ENCODE measurements around the gene RNU6-9. TPM values are rescaled to one million over a fixed set of nuclear protein-coding genes. Genes with fewer than 3 reads are reported as not detected.

RNU6-9 gene
- total and polyA plus RNA-seq, 2 donors = not detected

DNA sequence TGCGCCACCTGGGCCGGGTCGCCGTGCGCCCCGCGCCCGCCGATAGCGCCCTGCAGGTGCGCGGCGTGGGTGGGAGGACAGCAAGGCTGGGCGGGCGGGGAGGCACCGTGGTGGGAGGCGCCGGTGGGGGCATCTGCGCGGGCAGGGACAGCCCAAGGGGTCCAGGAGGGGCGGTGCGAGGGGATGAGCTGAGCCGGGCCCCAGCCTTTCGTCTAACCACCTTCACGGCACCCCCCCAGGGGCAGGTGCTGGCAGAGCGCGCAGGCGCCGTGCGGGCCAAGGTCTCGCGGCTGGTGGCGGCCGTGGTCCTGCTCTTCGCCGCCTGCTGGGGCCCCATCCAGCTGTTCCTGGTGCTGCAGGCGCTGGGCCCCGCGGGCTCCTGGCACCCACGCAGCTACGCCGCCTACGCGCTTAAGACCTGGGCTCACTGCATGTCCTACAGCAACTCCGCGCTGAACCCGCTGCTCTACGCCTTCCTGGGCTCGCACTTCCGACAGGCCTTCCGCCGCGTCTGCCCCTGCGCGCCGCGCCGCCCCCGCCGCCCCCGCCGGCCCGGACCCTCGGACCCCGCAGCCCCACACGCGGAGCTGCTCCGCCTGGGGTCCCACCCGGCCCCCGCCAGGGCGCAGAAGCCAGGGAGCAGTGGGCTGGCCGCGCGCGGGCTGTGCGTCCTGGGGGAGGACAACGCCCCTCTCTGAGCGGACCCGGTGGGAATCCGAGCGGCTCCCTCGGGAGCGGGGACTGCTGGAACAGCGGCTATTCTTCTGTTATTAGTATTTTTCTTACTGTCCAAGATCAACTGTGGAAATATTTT, 27.0 kb downstream of the RNU6-9 start:
- Histone ChIP-seq H3K36me3 (ENCODE audit: control insufficient read depth in 2 of 2, insufficient read depth in 2 of 2, low read length in 1 of 2) (no peaks in the 10 kb centered on the region), H3K27ac (ENCODE audit: low read depth in 1 of 2, low read length in 1 of 2) (no peak overlapping the region), H3K9me3 (ENCODE audit: control insufficient read depth in 2 of 2, insufficient read depth in 1 of 2, low read length in 1 of 2) (peaks cover 0 to 7% of the 10 kb centered on the region in 2 donors), H3K27me3 (ENCODE audit: control insufficient read depth in 2 of 2, insufficient read depth in 1 of 2, low read length in 1 of 2) (peaks cover 52 to 80% of the 10 kb centered on the region in 2 donors), H3K4me1 (ENCODE audit: control insufficient read depth in 2 of 2, insufficient read depth in 2 of 2, low read length in 2 of 2) (peaks cover 16 to 48% of the 10 kb centered on the region in 2 donors), H3K4me3 (ENCODE audit: low read length in 2 of 2) (peak overlapping the region; percentile 9 to 49)
- peak in 3 of 9 donors; percentile 64 to 76 (median 71) for DNase-seq (ENCODE audit: low read depth in 6 of 9, low spot score in 9 of 9)
- 2% methylated on average over 84 of the region's 84 CpGs for WGBS

DNA sequence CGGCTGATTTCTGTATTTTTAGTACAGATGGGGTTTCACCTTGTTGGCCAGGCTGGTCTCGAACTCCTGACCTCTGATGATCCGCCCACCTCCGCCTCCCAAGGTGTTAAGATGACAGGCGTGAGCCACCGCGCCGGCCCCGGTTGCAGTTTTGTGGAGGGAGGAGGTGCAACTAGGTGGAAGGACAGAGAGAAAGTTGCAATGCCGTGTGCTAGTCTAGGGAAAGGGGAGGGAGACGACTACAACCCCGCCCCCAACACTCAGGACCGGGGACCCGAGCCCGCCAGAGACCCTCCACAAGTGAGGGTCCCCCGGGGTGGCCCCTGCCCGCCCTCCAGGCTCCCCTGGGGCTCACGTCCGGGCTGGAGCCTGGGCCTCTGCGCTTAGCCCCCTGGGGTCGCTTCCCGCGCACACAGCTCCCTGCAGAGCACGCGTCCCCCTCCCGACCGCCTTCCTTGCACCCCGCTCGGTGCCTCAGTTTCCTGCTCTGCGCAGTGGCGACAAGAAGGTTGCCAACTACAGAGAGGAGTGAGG, 31.3 kb downstream of the RNU6-9 start:
- Histone ChIP-seq H3K4me3 (ENCODE audit: low read length in 2 of 2) (peak overlapping the region; percentile 57 to 95), H3K27ac (ENCODE audit: low read depth in 1 of 2, low read length in 1 of 2) (no peak overlapping the region), H3K27me3 (ENCODE audit: control insufficient read depth in 2 of 2, insufficient read depth in 1 of 2, low read length in 1 of 2) (peaks cover 19 to 38% of the 10 kb centered on the region in 2 donors), H3K4me1 (ENCODE audit: control insufficient read depth in 2 of 2, insufficient read depth in 2 of 2, low read length in 2 of 2) (peaks cover 13 to 41% of the 10 kb centered on the region in 2 donors), H3K9me3 (ENCODE audit: control insufficient read depth in 2 of 2, insufficient read depth in 1 of 2, low read length in 1 of 2) (no peaks in the 10 kb centered on the region), H3K36me3 (ENCODE audit: control insufficient read depth in 2 of 2, insufficient read depth in 2 of 2, low read length in 1 of 2) (peaks cover 2 to 8% of the 10 kb centered on the region in 2 donors)
- 17% methylated on average over 31 of the region's 31 CpGs for WGBS
- no peak for DNase-seq (ENCODE audit: low read depth in 6 of 9, low spot score in 9 of 9)

DNA sequence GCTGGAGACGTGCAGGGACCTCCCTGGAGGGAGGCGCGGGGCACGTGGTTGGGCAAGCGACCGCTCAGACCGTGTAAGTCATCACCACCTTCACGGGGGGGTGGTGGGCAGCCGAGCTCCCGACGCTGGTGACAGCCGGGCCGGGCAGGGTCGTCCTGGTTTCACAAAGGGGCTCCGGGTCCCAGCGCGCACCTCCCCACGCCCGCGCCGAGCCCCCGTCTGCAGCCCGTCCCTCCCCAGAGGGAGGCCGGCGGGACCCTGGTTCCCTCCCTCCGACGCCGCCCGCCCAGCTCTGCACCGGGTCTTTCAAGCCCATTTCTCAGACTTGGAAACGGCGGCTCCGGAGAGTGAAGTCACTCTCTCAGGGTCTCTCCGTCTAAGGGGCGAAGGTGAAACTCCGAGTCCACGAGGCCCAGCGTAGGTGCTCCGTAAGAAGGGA, 31.8 kb downstream of the RNU6-9 start:
- peak overlapping the region; percentile 57 to 95 for H3K4me3 ChIP-seq (ENCODE audit: low read length in 2 of 2)
- peaks cover 14 to 34% of the 10 kb centered on the region in 2 donors for H3K27me3 ChIP-seq (ENCODE audit: control insufficient read depth in 2 of 2, insufficient read depth in 1 of 2, low read length in 1 of 2)
- peaks cover 2 to 12% of the 10 kb centered on the region in 2 donors for H3K36me3 ChIP-seq (ENCODE audit: control insufficient read depth in 2 of 2, insufficient read depth in 2 of 2, low read length in 1 of 2)
- H3K9me3 ChIP-seq (ENCODE audit: control insufficient read depth in 2 of 2, insufficient read depth in 1 of 2, low read length in 1 of 2) = no peaks in the 10 kb centered on the region
- WGBS = under 1% methylated on average over 39 of the region's 39 CpGs
- DNase-seq (ENCODE audit: low read depth in 6 of 9, low spot score in 9 of 9) = peak in 3 of 9 donors; percentile 41 to 89 (median 76)
- H3K27ac ChIP-seq (ENCODE audit: low read depth in 1 of 2, low read length in 1 of 2) = peak overlapping the region; percentile 57 to 85
- H3K4me1 ChIP-seq (ENCODE audit: control insufficient read depth in 2 of 2, insufficient read depth in 2 of 2, low read length in 2 of 2) = peaks cover 10 to 36% of the 10 kb centered on the region in 2 donors

DNA sequence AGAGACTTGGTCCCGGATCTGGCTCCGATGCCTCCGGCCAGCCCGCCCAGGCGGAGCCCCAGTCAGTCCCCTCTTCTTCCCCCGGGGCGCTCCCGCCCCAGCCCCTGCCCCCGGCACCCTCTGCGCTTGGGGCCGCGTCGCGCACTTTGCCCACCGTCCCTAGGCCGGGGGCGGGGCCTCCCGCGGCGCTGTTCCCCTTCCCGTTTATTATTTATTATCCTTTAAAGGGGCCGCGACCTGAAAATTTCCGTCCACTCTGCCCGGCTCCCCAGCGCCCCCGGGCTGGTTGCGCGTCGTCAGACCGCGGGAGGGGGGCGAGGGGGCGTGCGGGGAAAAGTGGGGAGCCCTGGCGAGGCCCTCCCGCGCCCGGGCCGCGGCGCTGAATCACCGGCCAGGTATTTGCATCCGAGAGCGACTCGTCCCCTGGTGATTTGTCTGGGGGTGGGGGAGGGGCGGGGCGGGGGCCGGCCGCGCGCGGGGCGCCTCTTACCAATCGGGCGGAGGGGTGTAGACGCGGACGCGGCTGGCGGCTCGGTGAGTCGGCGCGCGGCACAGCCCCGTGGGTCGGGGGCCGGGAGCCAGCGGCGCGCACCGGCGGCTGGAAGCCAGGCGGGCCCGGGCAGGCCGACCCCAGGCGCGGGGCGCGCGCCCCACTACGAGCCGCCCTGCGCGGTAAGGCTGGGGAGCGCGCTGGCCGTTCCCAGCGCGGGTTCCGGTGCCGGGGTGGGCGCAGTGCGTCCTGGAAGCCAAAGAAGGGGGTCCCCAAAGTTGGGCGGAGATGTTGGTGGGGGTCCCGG, 32.4 kb downstream of the RNU6-9 start, which contains the start of gene ARID3A:
TSS of gene ARID3A (plus strand) at position 510 of the 797 bp plus-strand sequence. CDS start 3,494 bp downstream, outside the sequence.
- Histone ChIP-seq H3K9me3 (ENCODE audit: control insufficient read depth in 2 of 2, insufficient read depth in 1 of 2, low read length in 1 of 2) (no peaks in the 10 kb centered on the region), H3K36me3 (ENCODE audit: control insufficient read depth in 2 of 2, insufficient read depth in 2 of 2, low read length in 1 of 2) (peaks cover 4 to 14% of the 10 kb centered on the region in 2 donors), H3K27ac (ENCODE audit: low read depth in 1 of 2, low read length in 1 of 2) (peak within 1 kb of the TSS; percentile 57 to 85), H3K27me3 (ENCODE audit: control insufficient read depth in 2 of 2, insufficient read depth in 1 of 2, low read length in 1 of 2) (peaks cover 8 to 27% of the 10 kb centered on the region in 2 donors), H3K4me3 (ENCODE audit: low read length in 2 of 2) (peak within 1 kb of the TSS; percentile 91 to 95), H3K4me1 (ENCODE audit: control insufficient read depth in 2 of 2, insufficient read depth in 2 of 2, low read length in 2 of 2) (peaks cover 3 to 31% of the 10 kb centered on the region in 2 donors)
- peak in 6 of 9 donors; percentile 67 to 92 (median 80) for DNase-seq (ENCODE audit: low read depth in 6 of 9, low spot score in 9 of 9)
- under 1% methylated on average over 97 of the region's 97 CpGs for WGBS

DNA sequence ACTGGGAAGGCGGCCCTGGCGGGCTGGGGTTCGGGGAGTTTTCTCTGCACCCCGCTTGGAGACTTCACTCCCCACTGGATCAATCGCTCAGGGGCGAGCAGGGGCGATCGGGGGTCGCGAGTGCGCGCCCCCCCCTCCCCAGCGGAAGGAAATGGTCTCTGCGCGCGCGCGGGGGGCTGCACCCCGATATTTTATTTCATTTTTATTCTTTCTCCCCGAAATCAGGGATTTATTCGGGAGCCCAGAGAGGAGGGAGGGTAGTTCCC, 33.0 kb downstream of the RNU6-9 start:
- WGBS = 1% methylated on average over 21 of the region's 21 CpGs
- H3K4me3 ChIP-seq (ENCODE audit: low read length in 2 of 2) = peak overlapping the region; percentile 91 to 95
- H3K27ac ChIP-seq (ENCODE audit: low read depth in 1 of 2, low read length in 1 of 2) = peak overlapping the region; percentile 52 to 53
- H3K27me3 ChIP-seq (ENCODE audit: control insufficient read depth in 2 of 2, insufficient read depth in 1 of 2, low read length in 1 of 2) = peaks cover 2 to 22% of the 10 kb centered on the region in 2 donors
- H3K9me3 ChIP-seq (ENCODE audit: control insufficient read depth in 2 of 2, insufficient read depth in 1 of 2, low read length in 1 of 2) = no peaks in the 10 kb centered on the region
- H3K36me3 ChIP-seq (ENCODE audit: control insufficient read depth in 2 of 2, insufficient read depth in 2 of 2, low read length in 1 of 2) = peaks cover 4 to 18% of the 10 kb centered on the region in 2 donors
- peaks cover 3 to 27% of the 10 kb centered on the region in 2 donors for H3K4me1 ChIP-seq (ENCODE audit: control insufficient read depth in 2 of 2, insufficient read depth in 2 of 2, low read length in 2 of 2)
- no peak for DNase-seq (ENCODE audit: low read depth in 6 of 9, low spot score in 9 of 9)

DNA sequence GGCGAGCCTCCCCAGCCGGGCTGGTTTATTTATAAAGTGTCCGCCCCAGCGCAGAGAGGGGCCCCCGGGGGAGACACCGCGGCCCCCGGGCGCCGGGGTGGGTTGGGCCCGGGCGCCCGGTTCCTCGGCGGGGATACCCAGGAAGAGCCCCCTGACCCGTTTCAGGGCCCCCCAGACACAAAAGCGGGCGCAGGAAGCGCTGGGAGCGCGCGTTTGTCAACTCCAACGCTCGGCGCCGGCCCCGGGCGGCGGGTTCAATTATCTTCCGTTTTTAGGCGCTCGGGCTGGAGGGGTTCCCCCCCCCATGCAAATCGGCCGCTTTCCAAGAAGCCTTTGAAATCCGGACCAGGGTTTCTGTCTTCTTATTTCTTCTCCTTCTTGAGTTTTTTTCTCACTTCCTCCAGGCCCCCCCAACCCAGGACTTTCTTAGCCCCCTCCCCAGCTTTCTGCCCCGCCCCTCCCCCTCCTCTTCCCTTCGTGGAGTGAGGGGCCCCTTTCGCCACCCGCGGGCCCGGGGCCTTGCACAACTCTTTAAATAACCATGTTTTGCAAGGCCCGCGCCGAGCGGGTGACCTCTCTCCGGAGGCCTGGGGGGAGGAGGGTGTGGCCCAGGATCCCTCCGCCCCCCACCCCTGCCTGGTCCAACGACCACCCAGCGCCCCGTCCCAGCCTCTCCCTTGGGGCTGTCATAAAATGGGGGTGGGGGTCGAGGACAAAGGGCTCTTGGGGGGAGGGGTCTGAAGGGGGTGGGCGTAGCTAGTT, 33.5 kb downstream of the RNU6-9 start:
- peak overlapping the region; percentile 91 to 95 for H3K4me3 ChIP-seq (ENCODE audit: low read length in 2 of 2)
- H3K27ac ChIP-seq (ENCODE audit: low read depth in 1 of 2, low read length in 1 of 2) = peak overlapping the region; percentile 5 to 53
- H3K36me3 ChIP-seq (ENCODE audit: control insufficient read depth in 2 of 2, insufficient read depth in 2 of 2, low read length in 1 of 2) = peaks cover 6 to 18% of the 10 kb centered on the region in 2 donors
- H3K4me1 ChIP-seq (ENCODE audit: control insufficient read depth in 2 of 2, insufficient read depth in 2 of 2, low read length in 2 of 2) = peaks cover 3 to 24% of the 10 kb centered on the region in 2 donors
- no peaks in the 10 kb centered on the region for H3K9me3 ChIP-seq (ENCODE audit: control insufficient read depth in 2 of 2, insufficient read depth in 1 of 2, low read length in 1 of 2)
- H3K27me3 ChIP-seq (ENCODE audit: control insufficient read depth in 2 of 2, insufficient read depth in 1 of 2, low read length in 1 of 2) = peaks cover 0 to 19% of the 10 kb centered on the region in 2 donors
- 2% methylated on average over 52 of the region's 52 CpGs for WGBS
- DNase-seq (ENCODE audit: low read depth in 6 of 9, low spot score in 9 of 9) = peak in 3 of 9 donors; percentile 43 to 65 (median 52)

DNA sequence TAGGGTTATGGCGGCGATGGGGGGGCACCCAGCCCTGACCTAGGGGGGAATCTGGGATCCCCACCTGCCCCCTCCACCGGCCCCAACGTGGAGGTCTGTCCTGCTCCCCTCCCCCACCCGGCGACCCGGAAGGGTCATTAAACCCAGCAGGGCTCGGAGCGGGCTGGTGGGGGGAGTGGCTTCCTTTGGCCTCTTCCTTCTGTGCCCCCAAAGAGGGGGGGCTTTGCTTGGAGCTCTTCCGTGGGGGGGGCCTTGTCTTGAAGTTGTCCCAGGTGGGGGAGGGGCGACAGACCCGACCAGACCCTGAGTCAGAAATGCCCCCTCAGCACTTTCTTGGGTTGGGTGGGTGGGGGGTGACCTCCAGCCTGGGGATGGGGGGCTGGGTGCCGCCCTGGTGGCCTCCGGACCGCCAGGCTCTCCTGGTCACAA, 34.1 kb downstream of the RNU6-9 start:
- H3K27ac ChIP-seq (ENCODE audit: low read depth in 1 of 2, low read length in 1 of 2) = no peak overlapping the region
- H3K36me3 ChIP-seq (ENCODE audit: control insufficient read depth in 2 of 2, insufficient read depth in 2 of 2, low read length in 1 of 2) = peaks cover 7 to 24% of the 10 kb centered on the region in 2 donors
- peak overlapping the region; percentile 91 to 95 for H3K4me3 ChIP-seq (ENCODE audit: low read length in 2 of 2)
- no peak for DNase-seq (ENCODE audit: low read depth in 6 of 9, low spot score in 9 of 9)
- H3K4me1 ChIP-seq (ENCODE audit: control insufficient read depth in 2 of 2, insufficient read depth in 2 of 2, low read length in 2 of 2) = peaks cover 7 to 29% of the 10 kb centered on the region in 2 donors
- no peaks in the 10 kb centered on the region for H3K9me3 ChIP-seq (ENCODE audit: control insufficient read depth in 2 of 2, insufficient read depth in 1 of 2, low read length in 1 of 2)
- WGBS = 35% methylated on average over 15 of the region's 15 CpGs
- peaks cover 0 to 19% of the 10 kb centered on the region in 2 donors for H3K27me3 ChIP-seq (ENCODE audit: control insufficient read depth in 2 of 2, insufficient read depth in 1 of 2, low read length in 1 of 2)

DNA sequence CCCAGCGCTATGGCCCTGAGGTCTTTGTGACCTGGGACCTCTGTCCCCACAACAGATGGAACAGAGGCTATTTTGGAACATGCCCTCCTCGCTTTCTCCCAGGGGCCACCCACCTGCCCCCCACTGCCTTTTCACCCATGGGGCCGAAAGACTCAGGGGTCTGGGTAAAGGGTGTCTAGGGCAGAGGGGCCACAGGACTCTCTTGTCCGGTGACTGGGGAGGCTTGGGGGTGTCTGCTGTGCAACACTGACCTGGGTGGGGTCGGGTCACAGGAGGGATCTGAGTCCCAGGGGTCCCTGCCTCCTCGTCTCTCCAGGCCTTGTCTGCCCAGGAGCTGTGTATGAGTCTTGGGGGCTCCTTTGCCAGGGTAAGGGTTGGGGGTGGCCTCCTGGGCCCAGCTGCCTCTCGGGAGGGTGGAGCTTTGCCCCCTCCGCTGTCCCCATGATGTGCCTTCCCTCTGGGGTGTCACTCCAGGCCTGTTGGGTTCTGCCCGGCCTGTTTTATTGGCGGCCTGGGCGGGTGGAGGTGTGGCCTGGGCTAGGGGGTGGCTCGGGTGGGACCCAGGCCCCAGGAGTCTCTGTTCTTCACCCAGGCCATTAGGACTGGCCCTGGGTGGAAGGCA, 34.6 kb downstream of the RNU6-9 start:
- Histone ChIP-seq H3K9me3 (ENCODE audit: control insufficient read depth in 2 of 2, insufficient read depth in 1 of 2, low read length in 1 of 2) (no peaks in the 10 kb centered on the region), H3K36me3 (ENCODE audit: control insufficient read depth in 2 of 2, insufficient read depth in 2 of 2, low read length in 1 of 2) (peaks cover 7 to 24% of the 10 kb centered on the region in 2 donors), H3K4me1 (ENCODE audit: control insufficient read depth in 2 of 2, insufficient read depth in 2 of 2, low read length in 2 of 2) (peaks cover 13 to 34% of the 10 kb centered on the region in 2 donors), H3K27me3 (ENCODE audit: control insufficient read depth in 2 of 2, insufficient read depth in 1 of 2, low read length in 1 of 2) (peaks cover 0 to 16% of the 10 kb centered on the region in 2 donors), H3K27ac (ENCODE audit: low read depth in 1 of 2, low read length in 1 of 2) (no peak overlapping the region), H3K4me3 (ENCODE audit: low read length in 2 of 2) (no peak overlapping the region)
- WGBS = 96% methylated on average over 12 of the region's 12 CpGs
- no peak for DNase-seq (ENCODE audit: low read depth in 6 of 9, low spot score in 9 of 9)

All from thymus (tissue), 11 donors.